Measurements from ENCODE around the gene CA10.

Gene CA10

GRCh38 chr17:52084176-52084575 is 74.3 kb downstream of the CA10 start (continued):
- TF ChIP-seq CSRNP3 (CRISPR knock-in tag; IDR thresholded peaks at IDR 0.05) (no peak), ZFP3 (CRISPR knock-in tag; IDR thresholded peaks at IDR 0.05) (no peak)

DNA sequence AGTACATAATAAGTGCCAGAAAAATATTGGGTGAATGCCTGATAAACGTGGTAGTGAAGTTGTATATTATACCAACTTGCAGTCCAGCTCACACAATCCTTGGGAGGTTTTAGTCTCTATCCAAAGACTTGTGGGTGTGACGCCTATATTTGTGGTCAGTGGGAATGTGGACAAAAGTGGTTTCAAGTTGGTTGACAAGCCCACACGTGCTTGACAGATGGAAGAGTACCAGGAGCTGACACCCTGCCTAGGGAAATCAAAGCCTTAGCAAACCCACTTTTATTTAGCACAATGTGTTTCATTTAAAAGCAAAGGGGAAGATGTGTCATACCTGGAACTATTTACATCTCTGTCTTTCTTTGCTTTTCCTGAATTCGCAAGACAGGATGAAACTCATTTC is 79.0 kb downstream of the CA10 start:
- no peak for ATAC-seq
- TF ChIP-seq ZNF565 (CRISPR knock-in tag; conservative IDR thresholded peaks at IDR 0.05; ENCODE audit: low read depth) (no peak), TCF4 (CRISPR knock-in tag; IDR thresholded peaks at IDR 0.05; ENCODE audit: borderline replicate concordance) (no peak), CSRNP3 (CRISPR knock-in tag; IDR thresholded peaks at IDR 0.05) (no peak), SNAI2 (CRISPR knock-in tag; IDR thresholded peaks at IDR 0.05) (no peak), ZNF8 (CRISPR knock-in tag; IDR thresholded peaks at IDR 0.05) (no peak), RARB (CRISPR knock-in tag; IDR thresholded peaks at IDR 0.05) (no peak), ZC3H10 (CRISPR knock-in tag; IDR thresholded peaks at IDR 0.05) (no peak), CSDC2 (CRISPR knock-in tag; IDR thresholded peaks at IDR 0.05) (no peak), ESRRG (CRISPR knock-in tag; IDR thresholded peaks at IDR 0.05) (no peak), TOX (CRISPR knock-in tag; IDR thresholded peaks at IDR 0.05; ENCODE audit: borderline replicate concordance) (no peak), ZFP30 (CRISPR knock-in tag; IDR thresholded peaks at IDR 0.05) (no peak), PPARA (CRISPR knock-in tag; IDR thresholded peaks at IDR 0.05; ENCODE audit: borderline replicate concordance) (no peak), ZNF70 (CRISPR knock-in tag; IDR thresholded peaks at IDR 0.05) (no peak), BACH2 (CRISPR knock-in tag; IDR thresholded peaks at IDR 0.05; ENCODE audit: borderline replicate concordance) (no peak), OSR1 (CRISPR knock-in tag; IDR thresholded peaks at IDR 0.05) (no peak), ISL1 (CRISPR knock-in tag; IDR thresholded peaks at IDR 0.05) (no peak)
- TF ChIP-seq, protein P1, sequence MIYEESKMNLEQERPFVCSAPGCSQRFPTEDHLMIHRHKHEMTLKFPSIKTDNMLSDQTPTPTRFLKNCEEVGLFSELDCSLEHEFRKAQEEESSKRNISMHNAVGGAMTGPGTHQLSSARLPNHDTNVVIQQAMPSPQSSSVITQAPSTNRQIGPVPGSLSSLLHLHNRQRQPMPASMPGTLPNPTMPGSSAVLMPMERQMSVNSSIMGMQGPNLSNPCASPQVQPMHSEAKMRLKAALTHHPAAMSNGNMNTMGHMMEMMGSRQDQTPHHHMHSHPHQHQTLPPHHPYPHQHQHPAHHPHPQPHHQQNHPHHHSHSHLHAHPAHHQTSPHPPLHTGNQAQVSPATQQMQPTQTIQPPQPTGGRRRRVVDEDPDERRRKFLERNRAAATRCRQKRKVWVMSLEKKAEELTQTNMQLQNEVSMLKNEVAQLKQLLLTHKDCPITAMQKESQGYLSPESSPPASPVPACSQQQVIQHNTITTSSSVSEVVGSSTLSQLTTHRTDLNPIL (CRISPR knock-in tag; IDR thresholded peaks at IDR 0.05; ENCODE audit: low read depth) = no peak
- TF ChIP-seq, protein P2, sequence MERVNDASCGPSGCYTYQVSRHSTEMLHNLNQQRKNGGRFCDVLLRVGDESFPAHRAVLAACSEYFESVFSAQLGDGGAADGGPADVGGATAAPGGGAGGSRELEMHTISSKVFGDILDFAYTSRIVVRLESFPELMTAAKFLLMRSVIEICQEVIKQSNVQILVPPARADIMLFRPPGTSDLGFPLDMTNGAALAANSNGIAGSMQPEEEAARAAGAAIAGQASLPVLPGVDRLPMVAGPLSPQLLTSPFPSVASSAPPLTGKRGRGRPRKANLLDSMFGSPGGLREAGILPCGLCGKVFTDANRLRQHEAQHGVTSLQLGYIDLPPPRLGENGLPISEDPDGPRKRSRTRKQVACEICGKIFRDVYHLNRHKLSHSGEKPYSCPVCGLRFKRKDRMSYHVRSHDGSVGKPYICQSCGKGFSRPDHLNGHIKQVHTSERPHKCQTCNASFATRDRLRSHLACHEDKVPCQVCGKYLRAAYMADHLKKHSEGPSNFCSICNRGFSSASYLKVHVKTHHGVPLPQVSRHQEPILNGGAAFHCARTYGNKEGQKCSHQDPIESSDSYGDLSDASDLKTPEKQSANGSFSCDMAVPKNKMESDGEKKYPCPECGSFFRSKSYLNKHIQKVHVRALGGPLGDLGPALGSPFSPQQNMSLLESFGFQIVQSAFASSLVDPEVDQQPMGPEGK (CRISPR knock-in tag; IDR thresholded peaks at IDR 0.05; ENCODE audit: borderline replicate concordance) = no peak
- TF ChIP-seq, protein P3, sequence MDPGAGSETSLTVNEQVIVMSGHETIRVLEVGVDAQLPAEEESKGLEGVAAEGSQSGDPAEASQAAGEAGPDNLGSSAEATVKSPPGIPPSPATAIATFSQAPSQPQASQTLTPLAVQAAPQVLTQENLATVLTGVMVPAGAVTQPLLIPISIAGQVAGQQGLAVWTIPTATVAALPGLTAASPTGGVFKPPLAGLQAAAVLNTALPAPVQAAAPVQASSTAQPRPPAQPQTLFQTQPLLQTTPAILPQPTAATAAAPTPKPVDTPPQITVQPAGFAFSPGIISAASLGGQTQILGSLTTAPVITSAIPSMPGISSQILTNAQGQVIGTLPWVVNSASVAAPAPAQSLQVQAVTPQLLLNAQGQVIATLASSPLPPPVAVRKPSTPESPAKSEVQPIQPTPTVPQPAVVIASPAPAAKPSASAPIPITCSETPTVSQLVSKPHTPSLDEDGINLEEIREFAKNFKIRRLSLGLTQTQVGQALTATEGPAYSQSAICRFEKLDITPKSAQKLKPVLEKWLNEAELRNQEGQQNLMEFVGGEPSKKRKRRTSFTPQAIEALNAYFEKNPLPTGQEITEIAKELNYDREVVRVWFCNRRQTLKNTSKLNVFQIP (CRISPR knock-in tag; IDR thresholded peaks at IDR 0.05; ENCODE audit: borderline replicate concordance, low read depth) = no peak

GRCh38 chr17:52071712-52072111 is 86.8 kb downstream of the CA10 start:
- TF ChIP-seq ZNF70 (CRISPR knock-in tag; IDR thresholded peaks at IDR 0.05) (no peak), TOX (CRISPR knock-in tag; IDR thresholded peaks at IDR 0.05; ENCODE audit: borderline replicate concordance) (no peak), ZNF565 (CRISPR knock-in tag; conservative IDR thresholded peaks at IDR 0.05; ENCODE audit: low read depth) (no peak), OSR1 (CRISPR knock-in tag; IDR thresholded peaks at IDR 0.05) (no peak), TCF4 (CRISPR knock-in tag; IDR thresholded peaks at IDR 0.05; ENCODE audit: borderline replicate concordance) (no peak), ZNF8 (CRISPR knock-in tag; IDR thresholded peaks at IDR 0.05) (no peak), ARNTL (CRISPR knock-in tag; IDR thresholded peaks at IDR 0.05; ENCODE audit: borderline replicate concordance, low read depth) (no peak), ISL1 (CRISPR knock-in tag; IDR thresholded peaks at IDR 0.05) (no peak), GLIS3 (CRISPR knock-in tag; IDR thresholded peaks at IDR 0.05) (no peak), RARB (CRISPR knock-in tag; IDR thresholded peaks at IDR 0.05) (no peak), ZFP30 (CRISPR knock-in tag; IDR thresholded peaks at IDR 0.05) (no peak), PPARA (CRISPR knock-in tag; IDR thresholded peaks at IDR 0.05; ENCODE audit: borderline replicate concordance) (no peak), ESRRG (CRISPR knock-in tag; IDR thresholded peaks at IDR 0.05) (no peak)
- TF ChIP-seq, protein P2 (CRISPR knock-in tag; IDR thresholded peaks at IDR 0.05; ENCODE audit: borderline replicate concordance) = no peak
- TF ChIP-seq, protein P1 (CRISPR knock-in tag; IDR thresholded peaks at IDR 0.05; ENCODE audit: low read depth) = no peak
- no peak for ATAC-seq
